ENCODE measurements around the gene TRAM2.

- TF ChIP-seq CTCF (conservative IDR thresholded peaks at IDR 0.05; ENCODE audit: low read depth, low read length) = no peak
- no peak for TF ChIP-seq POLR2A (IDR thresholded peaks at IDR 0.05; ENCODE audit: low read depth, low read length)
- TF ChIP-seq SMC3 (IDR thresholded peaks at IDR 0.05; ENCODE audit: low read depth, low read length) = no peak
- no peak for TF ChIP-seq CEBPB (IDR thresholded peaks at IDR 0.05; ENCODE audit: low read depth, low read length)
- TF ChIP-seq ELK1 (IDR thresholded peaks at IDR 0.05; ENCODE audit: borderline replicate concordance, low read depth, low read length) = no peak
- TF ChIP-seq FOS (IDR thresholded peaks at IDR 0.05; ENCODE audit: low read depth, low read length) = no peak
- no peak for TF ChIP-seq RAD21 (IDR thresholded peaks at IDR 0.05; ENCODE audit: low read length)
- no peak for TF ChIP-seq BHLHE40 (IDR thresholded peaks at IDR 0.05; ENCODE audit: low read depth, low read length)
- no peak for TF ChIP-seq RFX5 (IDR thresholded peaks at IDR 0.05; ENCODE audit: low read depth, low read length)
Measured at GRCh38 chr6:52531396-52531795, 45.5 kb downstream of the TRAM2 start.

Data from IMR-90 (cell line).